T-helper 2 cell treated with Interferon-gamma antibody and Interleukin-4, amounts not matched to agents 5 μg/mL and 100 μg/mL, for 36 hours (primary cell): Measurements from ENCODE around the gene SIT1.

ENCODE experiments used
- DNase-seq: peaks from one replicate; pipeline ENCODE4 v3.0.0; 2021; ENCODE audit warnings: low spot score
- H3K27ac Mint-ChIP-seq: one replicate; pipeline ENCODE4 v1.8.0; 2021; ENCODE audit warnings: mild to moderate bottlenecking, mixed read lengths
- H3K27me3 Mint-ChIP-seq: one replicate; pipeline ENCODE4 v1.8.0; 2021; ENCODE audit warnings: low read depth, mixed read lengths
- H3K36me3 Mint-ChIP-seq: one replicate; pipeline ENCODE4 v1.8.0; 2021; ENCODE audit warnings: low read depth, mixed read lengths
- H3K4me1 Mint-ChIP-seq: one replicate; pipeline ENCODE4 v1.8.0; 2021; ENCODE audit warnings: low read depth, mixed read lengths
- H3K4me3 Mint-ChIP-seq: one replicate; pipeline ENCODE4 v1.8.0; 2022; ENCODE audit warnings: mild to moderate bottlenecking, moderate library complexity, mixed read lengths
- H3K9me3 Mint-ChIP-seq: one replicate; pipeline ENCODE4 v1.8.0; 2021; ENCODE audit warnings: mixed read lengths

Gene SIT1

GRCh38 chr9:35687972-35688557 is 37.3 kb upstream of the SIT1 start:
- no peak for DNase-seq
- Mint-ChIP-seq H3K4me1 (peaks cover 13% of the 10 kb centered on the region), H3K9me3 (no peaks in the 10 kb centered on the region), H3K36me3 (no peaks in the 10 kb centered on the region), H3K4me3 (peak overlapping the region; percentile 45), H3K27ac (no peak overlapping the region), H3K27me3 (no peaks in the 10 kb centered on the region)

- peaks cover 13% of the 10 kb centered on the region for H3K4me1 Mint-ChIP-seq
- no peak overlapping the region for H3K27ac Mint-ChIP-seq
Measured at GRCh38 chr9:35687306-35687705, 36.6 kb upstream of the SIT1 start.

DNA sequence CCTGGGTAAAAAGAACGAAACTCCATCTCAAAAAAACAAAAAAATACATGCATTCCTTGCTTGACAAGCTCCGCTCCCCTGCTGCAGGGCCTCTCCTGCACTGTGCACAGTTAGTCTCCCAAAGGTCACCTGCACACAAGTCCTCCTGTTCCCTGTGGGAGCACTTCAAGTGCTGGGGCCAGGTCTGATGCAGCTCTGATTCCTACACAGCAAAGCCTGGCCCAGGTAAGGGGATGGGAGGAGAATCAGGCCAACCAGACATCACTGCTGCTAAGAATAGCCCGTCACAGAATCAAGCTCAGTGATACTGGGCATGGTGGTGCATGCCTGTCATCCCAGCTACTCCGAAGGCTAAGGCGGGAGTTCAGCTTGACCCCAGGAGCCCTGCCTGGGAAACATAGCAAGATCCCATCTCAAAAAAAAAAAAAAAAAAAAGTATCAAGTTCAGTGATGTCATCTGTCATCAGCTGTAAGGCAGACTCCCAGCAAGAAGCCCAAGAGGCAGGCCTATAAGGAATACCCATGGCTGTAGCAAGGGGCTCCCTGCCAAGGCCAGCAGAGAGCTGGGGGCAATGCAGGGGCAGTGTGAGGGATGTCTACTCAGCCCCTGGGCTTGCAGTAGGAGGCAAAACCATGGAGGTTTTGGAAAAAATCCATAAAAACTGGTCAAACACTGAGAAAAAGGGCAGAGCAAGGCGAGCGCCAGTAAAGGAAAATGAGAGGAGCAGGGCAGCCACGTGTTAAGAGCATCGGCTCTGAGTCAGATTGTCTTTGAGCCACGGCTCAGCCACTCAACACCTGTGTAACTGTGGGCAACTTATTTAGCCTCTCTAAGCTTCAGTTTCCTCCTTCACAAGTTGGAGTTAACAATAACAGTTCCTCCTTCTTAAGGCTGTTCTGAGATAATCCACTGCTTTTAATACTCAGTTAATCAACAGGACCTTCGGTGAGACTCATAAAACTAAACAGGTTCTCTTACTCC is 35.8 kb upstream of the SIT1 start:
- no peaks in the 10 kb centered on the region for H3K36me3 Mint-ChIP-seq
- H3K4me3 Mint-ChIP-seq = no peak overlapping the region
- H3K9me3 Mint-ChIP-seq = no peaks in the 10 kb centered on the region
- no peak overlapping the region for H3K27ac Mint-ChIP-seq
- DNase-seq = no peak
- H3K27me3 Mint-ChIP-seq = no peaks in the 10 kb centered on the region
- peaks cover 13% of the 10 kb centered on the region for H3K4me1 Mint-ChIP-seq

More at GRCh38 chr9:35687306-35687705, 36.6 kb upstream of the SIT1 start:
- Mint-ChIP-seq H3K4me3 (no peak overlapping the region), H3K9me3 (no peaks in the 10 kb centered on the region), H3K36me3 (no peaks in the 10 kb centered on the region), H3K27me3 (no peaks in the 10 kb centered on the region)
- DNase-seq = no peak

DNA sequence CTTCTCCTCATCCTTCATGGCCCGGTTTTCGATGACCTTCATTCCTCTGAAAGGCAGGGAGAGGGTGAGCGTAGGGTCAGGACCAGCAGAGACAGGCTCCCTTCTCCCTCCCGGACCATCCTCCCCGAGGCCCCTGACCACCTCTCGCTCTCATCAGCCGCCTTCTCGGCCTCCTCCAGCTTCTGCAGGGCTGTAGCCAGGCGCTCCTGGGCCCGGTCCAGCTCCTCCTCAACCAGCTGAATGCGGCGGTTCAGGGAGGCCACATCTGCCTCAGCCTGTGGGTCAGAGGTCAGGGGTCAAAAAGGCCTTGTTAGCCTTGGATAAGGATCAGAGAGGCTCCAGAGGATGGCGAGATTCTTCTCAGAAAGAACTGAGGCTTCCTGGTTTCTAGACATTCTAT is 34.8 kb upstream of the SIT1 start:
- H3K36me3 Mint-ChIP-seq = no peaks in the 10 kb centered on the region
- peaks cover 8% of the 10 kb centered on the region for H3K4me1 Mint-ChIP-seq
- DNase-seq = no peak
- no peak overlapping the region for H3K27ac Mint-ChIP-seq
- H3K9me3 Mint-ChIP-seq = no peaks in the 10 kb centered on the region
- no peaks in the 10 kb centered on the region for H3K27me3 Mint-ChIP-seq
- no peak overlapping the region for H3K4me3 Mint-ChIP-seq

DNA sequence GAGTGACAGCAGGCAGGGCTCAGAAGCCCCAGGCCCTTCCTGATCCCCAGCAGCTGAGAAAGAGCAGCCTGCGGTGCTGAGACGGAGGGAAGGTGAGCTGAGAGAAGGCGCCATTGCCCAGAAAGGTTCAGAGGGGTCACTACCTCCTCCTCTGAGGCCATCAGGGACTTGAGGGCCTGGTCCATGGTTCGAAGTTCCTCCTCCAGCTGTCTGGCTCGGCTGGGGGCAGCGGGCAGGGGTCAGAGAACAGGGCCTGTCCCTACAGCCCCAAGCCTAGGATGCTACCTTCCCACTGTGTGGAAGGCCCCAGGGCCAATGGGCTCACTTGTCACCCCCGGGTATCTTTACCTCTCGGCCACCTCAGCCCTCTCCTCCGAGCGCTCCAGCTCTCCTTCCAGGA is 34.2 kb upstream of the SIT1 start:
- Mint-ChIP-seq H3K4me1 (peaks cover 8% of the 10 kb centered on the region), H3K9me3 (no peaks in the 10 kb centered on the region), H3K27me3 (no peaks in the 10 kb centered on the region), H3K4me3 (no peak overlapping the region), H3K27ac (no peak overlapping the region), H3K36me3 (no peaks in the 10 kb centered on the region)
- DNase-seq = no peak

DNA sequence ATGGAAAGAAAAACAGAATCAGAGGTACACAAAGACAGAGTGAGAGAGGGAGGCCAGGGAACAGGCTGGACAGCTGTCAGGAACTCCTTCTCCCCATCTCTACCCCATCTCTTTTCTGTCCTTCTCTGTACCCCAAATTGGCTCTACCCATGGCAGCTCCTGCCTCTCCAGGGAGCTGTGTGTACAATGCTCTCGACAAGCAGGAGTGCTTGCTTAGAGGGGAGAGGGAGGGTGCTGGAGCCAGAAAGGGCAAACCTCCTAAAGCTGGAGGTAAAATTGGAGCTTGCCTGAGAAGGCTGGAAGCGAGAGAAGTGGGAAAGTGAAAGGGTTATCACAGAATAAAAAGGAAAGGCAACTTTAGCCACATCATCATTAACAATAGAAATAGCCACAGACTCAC is 32.6 kb upstream of the SIT1 start:
- H3K4me3 Mint-ChIP-seq = no peak overlapping the region
- no peak for DNase-seq
- peaks cover 2% of the 10 kb centered on the region for H3K4me1 Mint-ChIP-seq
- no peak overlapping the region for H3K27ac Mint-ChIP-seq
- peaks cover 3% of the 10 kb centered on the region for H3K27me3 Mint-ChIP-seq
- H3K9me3 Mint-ChIP-seq = no peaks in the 10 kb centered on the region
- H3K36me3 Mint-ChIP-seq = no peaks in the 10 kb centered on the region

GRCh38 chr9:35682520-35683315 is 32.0 kb upstream of the SIT1 start:
- Mint-ChIP-seq H3K4me1 (no peaks in the 10 kb centered on the region), H3K27ac (no peak overlapping the region), H3K4me3 (no peak overlapping the region), H3K9me3 (no peaks in the 10 kb centered on the region), H3K36me3 (no peaks in the 10 kb centered on the region), H3K27me3 (peaks cover 3% of the 10 kb centered on the region)
- no peak for DNase-seq

DNA sequence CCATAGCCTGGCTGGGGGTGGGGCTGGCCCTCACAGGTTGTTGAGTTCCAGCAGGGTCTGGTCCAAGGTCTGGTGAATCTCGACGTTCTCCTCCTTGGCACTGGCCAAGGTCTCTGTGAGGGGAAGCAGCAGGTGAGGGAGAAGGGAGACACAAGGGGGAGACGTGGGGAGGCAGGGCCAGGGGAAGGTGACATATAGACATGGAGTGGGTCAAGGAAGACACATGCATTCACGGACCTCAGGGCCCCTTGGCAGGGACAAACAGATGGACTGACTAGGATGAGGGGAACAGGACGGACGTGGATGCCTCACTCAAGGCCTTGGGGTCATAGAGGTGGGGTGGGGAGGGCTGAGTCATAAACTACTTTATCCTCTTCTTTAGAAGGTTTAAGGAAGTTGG is 31.3 kb upstream of the SIT1 start:
- Mint-ChIP-seq H3K4me3 (no peak overlapping the region), H3K4me1 (no peaks in the 10 kb centered on the region), H3K9me3 (no peaks in the 10 kb centered on the region), H3K36me3 (no peaks in the 10 kb centered on the region), H3K27me3 (peaks cover 5% of the 10 kb centered on the region), H3K27ac (peak overlapping the region; percentile 33)
- no peak for DNase-seq

GRCh38 chr9:35681341-35682002 is 30.7 kb upstream of the SIT1 start:
- H3K36me3 Mint-ChIP-seq = no peaks in the 10 kb centered on the region
- no peaks in the 10 kb centered on the region for H3K9me3 Mint-ChIP-seq
- DNase-seq = no peak
- no peak overlapping the region for H3K27ac Mint-ChIP-seq
- no peak overlapping the region for H3K4me3 Mint-ChIP-seq
- H3K27me3 Mint-ChIP-seq = peaks cover 7% of the 10 kb centered on the region
- peaks cover under 1% of the 10 kb centered on the region for H3K4me1 Mint-ChIP-seq

- DNase-seq = no peak
- Mint-ChIP-seq H3K9me3 (no peaks in the 10 kb centered on the region), H3K4me1 (peaks cover 3% of the 10 kb centered on the region), H3K27ac (no peak overlapping the region), H3K4me3 (no peak overlapping the region), H3K27me3 (peaks cover 12% of the 10 kb centered on the region), H3K36me3 (no peaks in the 10 kb centered on the region)
Measured at GRCh38 chr9:35680331-35681105, 29.8 kb upstream of the SIT1 start.

DNA sequence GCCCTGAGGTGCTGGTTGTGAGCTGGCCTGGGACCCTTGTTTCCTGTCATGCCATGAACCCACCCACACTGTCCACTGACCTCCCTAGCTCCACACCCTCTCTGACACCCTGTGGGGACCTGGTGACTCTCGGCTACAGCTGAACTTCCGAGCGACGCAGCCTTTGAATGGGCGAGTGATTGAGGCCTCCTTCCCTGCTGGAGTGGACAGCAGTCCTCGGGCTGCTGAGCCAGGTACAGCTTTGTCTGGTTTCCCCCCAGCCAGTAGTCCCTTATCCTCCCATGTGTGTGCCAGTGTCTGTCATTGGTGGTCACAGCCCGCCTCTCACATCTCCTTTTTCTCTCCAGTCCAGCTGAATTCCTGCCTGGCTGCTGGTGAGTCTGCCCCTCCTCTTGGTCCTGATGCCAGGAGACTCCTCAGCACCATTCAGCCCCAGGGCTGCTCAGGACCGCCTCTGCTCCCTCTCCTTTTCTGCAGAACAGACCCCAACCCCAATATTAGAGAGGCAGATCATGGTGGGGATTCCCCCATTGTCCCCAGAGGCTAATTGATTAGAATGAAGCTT is 29.1 kb upstream of the SIT1 start:
- H3K27me3 Mint-ChIP-seq = peaks cover 15% of the 10 kb centered on the region
- no peak overlapping the region for H3K27ac Mint-ChIP-seq
- no peak overlapping the region for H3K4me3 Mint-ChIP-seq
- no peak for DNase-seq
- H3K4me1 Mint-ChIP-seq = peaks cover 3% of the 10 kb centered on the region
- no peaks in the 10 kb centered on the region for H3K36me3 Mint-ChIP-seq
- H3K9me3 Mint-ChIP-seq = no peaks in the 10 kb centered on the region

DNA sequence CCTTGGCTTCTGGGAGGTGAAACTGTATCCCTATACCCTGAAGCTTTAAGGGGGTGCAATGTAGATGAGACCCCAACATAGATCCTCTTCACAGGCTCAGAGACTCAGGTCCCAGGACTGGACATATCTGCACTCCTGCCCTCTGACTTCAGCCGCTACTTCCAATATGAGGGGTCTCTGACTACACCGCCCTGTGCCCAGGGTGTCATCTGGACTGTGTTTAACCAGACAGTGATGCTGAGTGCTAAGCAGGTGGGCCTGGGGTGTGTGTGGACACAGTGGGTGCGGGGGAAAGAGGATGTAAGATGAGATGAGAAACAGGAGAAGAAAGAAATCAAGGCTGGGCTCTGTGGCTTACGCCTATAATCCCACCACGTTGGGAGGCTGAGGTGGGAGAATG is 28.4 kb upstream of the SIT1 start:
- DNase-seq = no peak
- H3K4me1 Mint-ChIP-seq = peaks cover 3% of the 10 kb centered on the region
- H3K36me3 Mint-ChIP-seq = no peaks in the 10 kb centered on the region
- H3K4me3 Mint-ChIP-seq = no peak overlapping the region
- no peaks in the 10 kb centered on the region for H3K9me3 Mint-ChIP-seq
- H3K27ac Mint-ChIP-seq = no peak overlapping the region
- H3K27me3 Mint-ChIP-seq = peaks cover 23% of the 10 kb centered on the region
